Hepatocyte (in vitro differentiated cells): ENCODE measurements around the gene ANKRD12.

Source experiments
- CTCF ChIP-seq: fragments of 200-600 bp; sonication (generic); IDR thresholded peaks from 2 replicates; pipeline ENCODE4 v1.5.1; 2016; ENCODE audit warnings: antibody characterized with exemption, mild to moderate bottlenecking; ENCODE audit not compliant: poor library complexity
- EZH2phosphoT487 ChIP-seq: fragments of 200-600 bp; sonication (generic); IDR thresholded peaks from one replicate; pipeline ENCODE4 v1.6.1; 2018; ENCODE audit warnings: antibody characterized with exemption, mild to moderate bottlenecking, low read depth, moderate library complexity; ENCODE audit not compliant: unreplicated experiment, severe bottlenecking

GRCh38 chr18:9285604-9286003 lies 149.0 kb downstream of the ANKRD12 start:
- TF ChIP-seq CTCF = no peak
- no peak for TF ChIP-seq EZH2phosphoT487
